Endothelial cell of umbilical vein (primary cell): ENCODE measurements around the gene STRN. TPM values are rescaled to one million over a fixed set of nuclear protein-coding genes. Genes with fewer than 3 reads are reported as not detected.

ENCODE experiments used
- BruUV-seq: library from RNA; stranded (reverse); fragments of 400-500 nt; replicated peaks from 2 replicates; lab custom pipeline; 2021; lab: Mats Ljungman, UMichigan
- CTCF ChIA-PET: fragments of 300-600, 350-600 bp; sonication (Branson Sonifier 250); formaldehyde crosslinking; loops from one replicate; lab custom pipeline; 2021; ENCODE audit warnings: antibody characterized with exemption, inconsistent platforms; lab: Charles Lee
- POLR2A ChIA-PET: fragments of 300-600, 350-600 bp; sonication (Branson Sonifier 250); formaldehyde crosslinking; loops from one replicate; lab custom pipeline; 2021; ENCODE audit warnings: antibody characterized with exemption, inconsistent platforms; lab: Charles Lee
- DNase-seq: peaks from one replicate; pipeline ENCODE4 v3.0.0-alpha.2; 2011; ENCODE audit warnings: low read depth, low spot score
- FAIRE-seq: peaks from 2 replicates; lab custom pipeline; 2011; peaks lifted over from hg19 to GRCh38; lab: Jason Lieb, UNC
- H2AFZ ChIP-seq: 2 replicates; pipeline ENCODE4 v1.6.0; 2012; ENCODE audit warnings: low read depth, low read length, control low read depth, inconsistent platforms
- H3K27ac ChIP-seq: 2 replicates; pipeline ENCODE4 v1.5.1; 2011; ENCODE audit warnings: low read depth, mild to moderate bottlenecking, control low read depth, low read length, moderate library complexity; ENCODE audit not compliant: insufficient read depth
- H3K27me3 ChIP-seq, 2 experiments: 2 replicates each; pipeline versions ENCODE4 v1.6.0 to v1.6.1; 2011; ENCODE audit warnings: low read length in 2 of 2, mixed read lengths in 1 of 2; ENCODE audit not compliant: control insufficient read depth in 2 of 2, insufficient read depth in 2 of 2
- H3K36me3 ChIP-seq, 2 experiments: 2 replicates in 1 of 2; 3 replicates in 1 of 2; pipeline ENCODE4 v1.5.1; 2011; ENCODE audit warnings: low read length in 2 of 2, mild to moderate bottlenecking in 1 of 2, moderate library complexity in 1 of 2; ENCODE audit not compliant: control insufficient read depth in 2 of 2, insufficient read depth in 2 of 2; ENCODE audit errors: extremely low read depth in 1 of 2
- H3K4me1 ChIP-seq: 3 replicates; pipeline ENCODE4 v1.5.1; 2011; ENCODE audit warnings: mild to moderate bottlenecking, low read length; ENCODE audit not compliant: control insufficient read depth, insufficient read depth; ENCODE audit errors: extremely low read depth
- H3K4me2 ChIP-seq: 2 replicates; pipeline ENCODE4 v1.6.1; 2011; ENCODE audit warnings: low read length, control low read depth, mixed read lengths; ENCODE audit not compliant: insufficient read depth
- H3K4me3 ChIP-seq, 3 experiments: fragments of 200-600 bp in 1 of 3; sonication (generic), shearing (Covaris generic) in 1 of 3; replicated peaks in 1 of 3; 2 replicates each; pipeline ENCODE4 v1.5.1; 2011 to 2016; ENCODE audit warnings: control low read depth in 3 of 3, low read length in 3 of 3, mild to moderate bottlenecking in 2 of 3, inconsistent platforms in 1 of 3, low read depth in 1 of 3, moderate library complexity in 1 of 3; ENCODE audit not compliant: insufficient read depth in 1 of 3
- H3K79me2 ChIP-seq: 2 replicates; pipeline ENCODE4 v1.6.0; 2012; ENCODE audit warnings: low read length, inconsistent platforms; ENCODE audit not compliant: control insufficient read depth, insufficient read depth
- H3K9ac ChIP-seq: replicated peaks from 2 replicates; pipeline ENCODE3; 2011; ENCODE audit warnings: low read length, control low read depth; ENCODE audit not compliant: insufficient read depth; ENCODE audit errors: extremely low read depth
- H3K9me1 ChIP-seq: replicated peaks from 3 replicates; pipeline ENCODE4 v1.6.0; 2011; ENCODE audit warnings: mild to moderate bottlenecking, low read length; ENCODE audit not compliant: control insufficient read depth, insufficient read depth; ENCODE audit errors: extremely low read depth
- H3K9me3 ChIP-seq: replicated peaks from 2 replicates; pipeline ENCODE4 v1.5.1; 2012; ENCODE audit warnings: low read length, inconsistent platforms; ENCODE audit not compliant: control insufficient read depth, insufficient read depth
- H4K20me1 ChIP-seq: replicated peaks from 2 replicates; pipeline ENCODE3; 2011; ENCODE audit warnings: mild to moderate bottlenecking, low read length; ENCODE audit not compliant: control insufficient read depth, insufficient read depth; ENCODE audit errors: extremely low read depth
- EZH2 ChIP-seq: IDR thresholded peaks from 2 replicates; pipeline ENCODE4 v1.6.1; 2012; ENCODE audit warnings: borderline replicate concordance, low read depth, mild to moderate bottlenecking, moderate library complexity, low read length, inconsistent platforms; ENCODE audit not compliant: severe bottlenecking
- FOS ChIP-seq: IDR thresholded peaks from 2 replicates; pipeline ENCODE4 v1.6.1; 2011; ENCODE audit warnings: mild to moderate bottlenecking, low read length, moderate library complexity, borderline replicate concordance; ENCODE audit not compliant: insufficient read depth
- GATA2 ChIP-seq: IDR thresholded peaks from 2 replicates; pipeline ENCODE4 v1.7.0; 2011; ENCODE audit warnings: low read depth, mild to moderate bottlenecking, moderate library complexity, mixed read lengths, low read length; ENCODE audit not compliant: insufficient read length, insufficient read depth
- JUN ChIP-seq: IDR thresholded peaks from 2 replicates; pipeline ENCODE4 v1.6.1; 2011; ENCODE audit warnings: borderline replicate concordance, low read depth; ENCODE audit not compliant: insufficient read length, insufficient read depth
- MYC ChIP-seq: IDR thresholded peaks from one replicate; pipeline ENCODE4 v1.6.1; 2011; ENCODE audit warnings: mild to moderate bottlenecking, low read depth, low read length
- POLR2A ChIP-seq: IDR thresholded peaks from 2 replicates; pipeline ENCODE4 v1.6.1; 2012; ENCODE audit warnings: low read depth, mild to moderate bottlenecking, control low read depth, low read length
- POLR2AphosphoS5 ChIP-seq: IDR thresholded peaks from 2 replicates; pipeline ENCODE4 v1.6.1; 2012; ENCODE audit warnings: low read depth, mild to moderate bottlenecking, control low read depth, low read length, moderate library complexity; ENCODE audit not compliant: insufficient read depth
- dilution Hi-C: fragments of 300-500 bp; cut with MboI; formaldehyde crosslinking; loops from one replicate; pipeline ENCODE4 v1.15.0; 2019; ENCODE audit warnings: low sequenced_read_pairs; ENCODE audit not compliant: extremely low pct_ligation_motif_present
- intact Hi-C: fragments of 100-400 bp; cut with micrococcal nuclease; formaldehyde crosslinking; loops from one replicate; pipeline ENCODE4 v1.10.0; 2022
- polyA plus RNA-seq, 4 experiments: library from polyadenylated mRNA; depleted of rRNA in 3 of 4; stranded (reverse) in 3 of 4; unstranded in 1 of 4; fragments of >200 nt; gene quantifications; 2 replicates each; pipeline versions ENCODE4 v1.2.1 to v1.2.3, GENCODE V29; 2011 to 2012; ENCODE audit warnings: missing spikeins in 1 of 4
- total RNA-seq: library from RNA; stranded (reverse); gene quantifications from 2 replicates; pipeline ENCODE4 v1.2.3, GENCODE V29; 2021
- TF ChIP-seq, protein P1 (sequence below), 2 donors: IDR thresholded peaks; 1 replicate in 1 of 2; 2 replicates in 1 of 2; pipeline ENCODE4 v1.5.1; 2011; ENCODE audit warnings: low read length in 2 of 2, mild to moderate bottlenecking in 2 of 2, moderate library complexity in 2 of 2, control low read depth in 1 of 2, inconsistent platforms in 1 of 2, low read depth in 1 of 2; ENCODE audit not compliant: insufficient read depth in 1 of 2; ENCODE audit errors: extremely low read depth in 1 of 2
- TF ChIP-seq, protein P2 (sequence below): IDR thresholded peaks from 2 replicates; pipeline ENCODE4 v1.6.1; 2011; ENCODE audit not compliant: insufficient read depth, insufficient read length

The STRN gene
- total and polyA plus RNA-seq, 2 donors (not counting 3 experiments of a cell fraction or from before 2014, with no cell fraction given) = 6.7 to 33.4 TPM

GRCh38 chr2:36808386-36809068 lies 157.8 kb downstream of the STRN start:
- POLR2A ChIA-PET = no interaction called here
- BruUV-seq = no TSS peak
- H3K9me1 ChIP-seq = no peaks in the 10 kb centered on the region

More at GRCh38 chr2:36808386-36809068, 157.8 kb downstream of the STRN start:
- intact Hi-C loops = no loop called here
- H3K27ac ChIP-seq = no peak overlapping the region
- FAIRE-seq = no peak
- no peaks in the 10 kb centered on the region for H3K36me3 ChIP-seq
- no peak for DNase-seq
- H3K4me1 ChIP-seq = no peaks in the 10 kb centered on the region
- H3K27me3 ChIP-seq = no peaks in the 10 kb centered on the region
- TF ChIP-seq FOS (no peak), JUN (no peak), MYC (no peak), POLR2A (no peak), GATA2 (no peak), EZH2 (no peak), POLR2AphosphoS5 (no peak)
- TF ChIP-seq, protein P1, sequence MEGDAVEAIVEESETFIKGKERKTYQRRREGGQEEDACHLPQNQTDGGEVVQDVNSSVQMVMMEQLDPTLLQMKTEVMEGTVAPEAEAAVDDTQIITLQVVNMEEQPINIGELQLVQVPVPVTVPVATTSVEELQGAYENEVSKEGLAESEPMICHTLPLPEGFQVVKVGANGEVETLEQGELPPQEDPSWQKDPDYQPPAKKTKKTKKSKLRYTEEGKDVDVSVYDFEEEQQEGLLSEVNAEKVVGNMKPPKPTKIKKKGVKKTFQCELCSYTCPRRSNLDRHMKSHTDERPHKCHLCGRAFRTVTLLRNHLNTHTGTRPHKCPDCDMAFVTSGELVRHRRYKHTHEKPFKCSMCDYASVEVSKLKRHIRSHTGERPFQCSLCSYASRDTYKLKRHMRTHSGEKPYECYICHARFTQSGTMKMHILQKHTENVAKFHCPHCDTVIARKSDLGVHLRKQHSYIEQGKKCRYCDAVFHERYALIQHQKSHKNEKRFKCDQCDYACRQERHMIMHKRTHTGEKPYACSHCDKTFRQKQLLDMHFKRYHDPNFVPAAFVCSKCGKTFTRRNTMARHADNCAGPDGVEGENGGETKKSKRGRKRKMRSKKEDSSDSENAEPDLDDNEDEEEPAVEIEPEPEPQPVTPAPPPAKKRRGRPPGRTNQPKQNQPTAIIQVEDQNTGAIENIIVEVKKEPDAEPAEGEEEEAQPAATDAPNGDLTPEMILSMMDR (IDR thresholded peaks at IDR 0.05; ENCODE audit: extremely low read depth in 1 of 2, insufficient read depth in 1 of 2, low read depth in 1 of 2, low read length in 2 of 2) = no peak
- TF ChIP-seq, protein P2, sequence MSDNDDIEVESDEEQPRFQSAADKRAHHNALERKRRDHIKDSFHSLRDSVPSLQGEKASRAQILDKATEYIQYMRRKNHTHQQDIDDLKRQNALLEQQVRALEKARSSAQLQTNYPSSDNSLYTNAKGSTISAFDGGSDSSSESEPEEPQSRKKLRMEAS = no peak
- no peaks in the 10 kb centered on the region for H4K20me1 ChIP-seq
- no peaks in the 10 kb centered on the region for H3K9me3 ChIP-seq
- dilution Hi-C loops = no loop called here
- CTCF ChIA-PET = no interaction called here
- no peak overlapping the region for H2AFZ ChIP-seq
- no peaks in the 10 kb centered on the region for H3K79me2 ChIP-seq
- no peak overlapping the region for H3K4me2 ChIP-seq
- no peak overlapping the region for H3K9ac ChIP-seq
- H3K4me3 ChIP-seq = no peak overlapping the region
